GM13976 (cell line): ENCODE data around the gene OR4E2.
A peak's percentile ranks its signal among the peaks of the same experiment; 100 is the strongest.
"Not testable (repeated sequence)": the region's sequence is repeated elsewhere in the genome, so short reads cannot be mapped to it uniquely, and the experiment has no call there.

Source experiments
- DNase-seq: peaks from one replicate; pipeline ENCODE4 v3.0.0; 2012; ENCODE audit warnings: low spot score
- in situ Hi-C: fragments of 300-500 bp; cut with MboI; formaldehyde crosslinking; loops from one replicate; pipeline ENCODE4 v1.12.0; 2022; ENCODE audit warnings: low sequenced_read_pairs, mixed read lengths, inconsistent platforms; ENCODE audit not compliant: unreplicated experiment
- TF ChIP-seq, protein P1 (sequence below): IDR thresholded peaks from 2 replicates; pipeline ENCODE4 v1.5.1; 2012; ENCODE audit warnings: borderline replicate concordance, mild to moderate bottlenecking; ENCODE audit not compliant: insufficient read depth; ENCODE audit errors: extremely low read depth, missing control alignments, control extremely low read depth

OR4E2 gene, protein sequence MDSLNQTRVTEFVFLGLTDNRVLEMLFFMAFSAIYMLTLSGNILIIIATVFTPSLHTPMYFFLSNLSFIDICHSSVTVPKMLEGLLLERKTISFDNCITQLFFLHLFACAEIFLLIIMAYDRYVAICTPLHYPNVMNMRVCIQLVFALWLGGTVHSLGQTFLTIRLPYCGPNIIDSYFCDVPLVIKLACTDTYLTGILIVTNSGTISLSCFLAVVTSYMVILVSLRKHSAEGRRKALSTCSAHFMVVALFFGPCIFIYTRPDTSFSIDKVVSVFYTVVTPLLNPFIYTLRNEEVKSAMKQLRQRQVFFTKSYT

DNA sequence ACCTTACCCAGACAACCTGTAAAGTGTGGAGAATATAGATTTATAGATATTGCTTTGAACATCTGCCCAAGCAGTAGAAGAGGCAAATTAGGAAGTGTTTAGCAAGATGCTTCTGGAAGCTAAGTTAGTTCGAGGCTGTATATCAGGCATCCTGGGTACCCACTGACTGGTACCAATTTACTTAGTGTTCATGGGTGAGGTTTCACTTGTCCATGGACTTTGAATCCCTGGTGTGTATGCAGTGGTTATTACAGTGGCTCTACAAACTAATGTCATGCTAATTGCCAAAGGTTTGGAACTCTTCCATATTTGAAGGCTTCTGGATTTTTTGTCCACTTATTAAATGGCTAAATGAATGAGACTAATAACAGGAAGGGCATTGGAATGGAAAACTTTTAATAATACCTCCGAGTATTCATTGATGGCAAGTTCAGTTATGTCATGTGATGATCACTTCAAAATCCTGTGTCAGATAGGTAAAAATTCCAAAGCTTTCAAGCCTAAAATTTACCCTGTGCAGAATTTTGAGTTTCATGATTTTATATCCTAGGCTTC, at the start of gene OR4E2:
TSS of gene OR4E2 (plus strand) at position 505 of the 555 bp plus-strand sequence. CDS start 11,248 bp downstream, outside the sequence.
- no peak for DNase-seq
- TF ChIP-seq, protein P1, sequence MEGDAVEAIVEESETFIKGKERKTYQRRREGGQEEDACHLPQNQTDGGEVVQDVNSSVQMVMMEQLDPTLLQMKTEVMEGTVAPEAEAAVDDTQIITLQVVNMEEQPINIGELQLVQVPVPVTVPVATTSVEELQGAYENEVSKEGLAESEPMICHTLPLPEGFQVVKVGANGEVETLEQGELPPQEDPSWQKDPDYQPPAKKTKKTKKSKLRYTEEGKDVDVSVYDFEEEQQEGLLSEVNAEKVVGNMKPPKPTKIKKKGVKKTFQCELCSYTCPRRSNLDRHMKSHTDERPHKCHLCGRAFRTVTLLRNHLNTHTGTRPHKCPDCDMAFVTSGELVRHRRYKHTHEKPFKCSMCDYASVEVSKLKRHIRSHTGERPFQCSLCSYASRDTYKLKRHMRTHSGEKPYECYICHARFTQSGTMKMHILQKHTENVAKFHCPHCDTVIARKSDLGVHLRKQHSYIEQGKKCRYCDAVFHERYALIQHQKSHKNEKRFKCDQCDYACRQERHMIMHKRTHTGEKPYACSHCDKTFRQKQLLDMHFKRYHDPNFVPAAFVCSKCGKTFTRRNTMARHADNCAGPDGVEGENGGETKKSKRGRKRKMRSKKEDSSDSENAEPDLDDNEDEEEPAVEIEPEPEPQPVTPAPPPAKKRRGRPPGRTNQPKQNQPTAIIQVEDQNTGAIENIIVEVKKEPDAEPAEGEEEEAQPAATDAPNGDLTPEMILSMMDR = no peak
- in situ Hi-C loops = no loop called here

DNA sequence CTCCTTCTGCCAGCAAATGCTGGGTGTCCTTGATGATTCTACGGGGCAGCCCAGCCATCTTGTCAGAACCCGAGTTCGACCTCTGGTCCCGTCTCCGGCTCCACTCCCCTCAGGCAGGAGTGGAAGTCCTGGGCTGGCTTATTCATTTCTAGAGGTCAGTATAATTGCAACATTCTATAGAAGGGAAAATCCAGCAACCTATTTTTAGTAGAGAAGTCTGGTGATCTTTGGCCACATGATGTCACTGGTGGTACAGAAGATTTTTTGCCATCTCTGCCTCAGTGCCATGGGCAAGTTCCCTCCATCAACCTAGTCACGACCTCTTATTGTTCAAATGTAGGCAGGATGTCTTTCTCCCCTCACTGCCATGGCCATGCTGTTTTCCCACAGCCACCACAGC, 41.3 kb upstream of the OR4E2 start:
- TF ChIP-seq, protein P1 = no peak
- peak; percentile 26 for DNase-seq
- in situ Hi-C loops = no loop called here

DNA sequence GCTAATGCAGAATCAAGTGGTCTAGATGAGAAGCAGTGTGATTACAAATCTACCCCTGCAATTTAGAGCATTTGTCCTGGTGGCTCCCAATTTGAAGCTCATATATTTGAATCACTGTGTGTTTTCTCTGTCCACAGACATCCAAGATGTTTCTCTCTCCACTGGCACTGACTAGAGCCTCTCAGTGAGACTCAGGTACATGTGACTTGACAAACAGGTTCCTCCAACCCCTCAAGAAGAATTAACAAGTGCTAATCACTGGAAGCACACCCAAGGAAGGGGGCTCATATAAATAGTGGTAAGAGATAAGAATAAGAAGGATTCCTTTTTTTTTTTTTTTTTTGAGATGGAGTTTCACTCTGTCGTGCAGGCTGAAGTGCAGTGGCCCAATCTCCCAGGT, 39.4 kb upstream of the OR4E2 start:
- TF ChIP-seq, protein P1 = no peak
- no peak for DNase-seq
- in situ Hi-C loops = no loop called here

DNA sequence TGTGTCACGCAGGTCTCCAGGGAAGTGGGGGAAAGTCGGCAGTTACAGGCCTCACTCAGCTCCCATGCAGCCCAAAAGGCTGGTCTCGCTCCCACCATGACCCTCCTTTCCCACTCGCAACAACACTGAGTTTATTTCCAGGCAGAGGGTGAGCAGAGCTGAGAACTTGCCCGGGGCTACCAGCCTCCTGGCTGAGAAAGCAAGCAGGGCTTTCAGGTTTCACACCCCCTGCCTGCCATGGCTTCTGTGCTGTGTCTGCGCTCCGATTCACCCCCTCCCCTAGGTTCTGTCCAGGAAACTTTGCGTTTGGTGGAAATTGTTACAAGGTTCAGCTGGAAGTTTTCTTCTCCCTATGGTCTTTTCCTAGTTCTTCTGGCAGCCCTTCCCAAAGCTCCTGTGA, 36.0 kb upstream of the OR4E2 start:
- DNase-seq = no peak
- in situ Hi-C loops = no loop called here

DNA sequence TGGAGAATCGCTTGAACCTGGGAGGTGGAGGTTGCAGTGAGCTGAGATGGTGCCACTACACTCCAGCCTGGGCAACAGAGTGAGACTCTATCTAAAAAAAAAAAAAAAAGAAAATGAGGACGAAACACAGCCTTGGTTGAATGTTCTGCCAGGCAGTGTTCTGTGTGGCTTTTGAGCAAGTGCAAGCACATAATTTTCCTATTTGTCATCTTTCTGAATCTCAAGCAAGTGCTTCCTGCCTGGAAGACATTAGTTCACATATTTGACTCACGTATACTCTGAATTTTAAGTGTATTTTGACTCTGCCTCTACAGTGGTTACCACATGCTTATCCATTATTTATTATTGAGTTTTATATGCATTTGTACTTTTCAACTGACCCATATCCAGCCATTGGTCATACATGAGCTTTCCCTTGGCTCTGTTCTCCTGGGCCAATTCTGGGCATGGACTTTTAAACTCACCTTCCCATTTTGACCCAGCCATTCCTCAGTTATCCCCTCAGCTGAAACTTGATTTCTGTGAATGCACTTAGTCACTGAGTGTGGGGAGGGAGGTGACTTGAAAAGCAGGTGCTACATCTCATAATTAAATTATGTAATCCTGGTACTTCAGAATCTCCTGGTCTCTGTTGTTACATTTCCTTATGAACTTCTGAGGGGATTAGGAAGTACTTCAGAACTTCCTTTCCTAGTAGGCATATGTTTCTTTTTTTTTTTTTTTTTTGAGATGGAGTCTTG, 27.0 kb upstream of the OR4E2 start:
- in situ Hi-C loops = no loop called here
- no peak for DNase-seq
- TF ChIP-seq, protein P1 = no peak

More for the DNA sequence above, 36.0 kb upstream of the OR4E2 start:
- TF ChIP-seq, protein P1 = no peak

DNA sequence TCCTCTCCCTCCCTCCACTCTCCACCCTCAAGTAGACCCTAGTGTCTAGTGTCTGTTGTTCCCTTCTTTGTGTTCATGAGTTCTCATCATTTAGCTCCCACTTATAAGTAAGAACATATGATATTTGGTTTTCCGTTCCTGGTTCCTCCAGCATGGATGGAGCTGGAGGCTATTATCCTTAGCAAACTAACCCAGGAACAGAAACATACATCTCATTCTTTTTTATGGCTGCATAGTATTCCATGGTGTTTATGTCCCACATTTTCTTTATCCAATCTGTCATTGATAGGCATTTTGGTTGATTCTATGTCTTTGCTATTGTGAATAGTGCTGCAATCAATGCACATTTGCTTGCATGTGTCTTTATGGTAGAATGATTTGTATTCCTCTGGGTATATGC, 23.1 kb upstream of the OR4E2 start:
- DNase-seq, in situ Hi-C loops: not testable (repeated sequence)

DNA sequence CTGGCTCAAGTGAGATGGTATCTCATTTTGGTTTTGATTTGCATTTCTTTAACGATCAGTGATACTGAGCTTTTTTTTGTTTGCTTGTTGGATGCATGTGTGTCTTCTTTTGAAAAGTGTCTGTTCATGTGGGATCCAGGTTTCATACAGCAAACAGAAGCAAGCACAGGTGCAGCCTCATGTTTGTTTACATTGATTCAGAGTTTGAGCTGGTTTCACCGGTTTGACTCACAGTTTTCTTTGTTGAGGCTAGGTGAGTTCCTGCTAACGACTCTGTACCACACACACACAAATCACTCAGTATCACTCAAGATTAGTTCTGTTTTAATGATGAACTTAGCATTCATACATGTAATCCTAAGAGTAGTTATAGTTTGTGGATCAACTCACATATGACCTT, 22.6 kb upstream of the OR4E2 start:
- TF ChIP-seq, protein P1 = no peak
- in situ Hi-C loops = no loop called here
- DNase-seq = no peak
